ENCODE data around the gene CEP128.

DNA sequence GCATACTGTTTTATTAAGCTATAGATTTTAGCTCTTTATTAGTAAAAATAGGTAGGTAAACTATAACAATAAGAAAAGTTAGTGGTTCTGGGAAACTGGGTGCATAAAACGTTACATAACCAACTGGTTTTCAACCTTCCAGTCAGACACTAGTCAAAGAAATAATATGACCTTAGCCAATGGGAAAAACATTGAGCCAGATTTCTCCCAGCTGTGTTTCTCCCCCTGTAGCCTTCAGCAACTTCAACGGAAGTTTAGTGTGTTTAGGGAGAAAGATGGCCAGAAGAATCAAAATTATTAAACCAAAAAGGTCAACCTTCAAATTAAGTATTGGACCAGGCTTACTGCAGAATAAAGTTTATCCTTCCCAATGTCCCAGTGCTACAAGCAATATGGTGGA is 446.8 kb downstream of the CEP128 start:
- TF ChIP-seq, protein P1, sequence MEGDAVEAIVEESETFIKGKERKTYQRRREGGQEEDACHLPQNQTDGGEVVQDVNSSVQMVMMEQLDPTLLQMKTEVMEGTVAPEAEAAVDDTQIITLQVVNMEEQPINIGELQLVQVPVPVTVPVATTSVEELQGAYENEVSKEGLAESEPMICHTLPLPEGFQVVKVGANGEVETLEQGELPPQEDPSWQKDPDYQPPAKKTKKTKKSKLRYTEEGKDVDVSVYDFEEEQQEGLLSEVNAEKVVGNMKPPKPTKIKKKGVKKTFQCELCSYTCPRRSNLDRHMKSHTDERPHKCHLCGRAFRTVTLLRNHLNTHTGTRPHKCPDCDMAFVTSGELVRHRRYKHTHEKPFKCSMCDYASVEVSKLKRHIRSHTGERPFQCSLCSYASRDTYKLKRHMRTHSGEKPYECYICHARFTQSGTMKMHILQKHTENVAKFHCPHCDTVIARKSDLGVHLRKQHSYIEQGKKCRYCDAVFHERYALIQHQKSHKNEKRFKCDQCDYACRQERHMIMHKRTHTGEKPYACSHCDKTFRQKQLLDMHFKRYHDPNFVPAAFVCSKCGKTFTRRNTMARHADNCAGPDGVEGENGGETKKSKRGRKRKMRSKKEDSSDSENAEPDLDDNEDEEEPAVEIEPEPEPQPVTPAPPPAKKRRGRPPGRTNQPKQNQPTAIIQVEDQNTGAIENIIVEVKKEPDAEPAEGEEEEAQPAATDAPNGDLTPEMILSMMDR (optimal IDR thresholded peaks at IDR 0.05 in 1 of 3, IDR thresholded peaks at IDR 0.05 in 1 of 3, conservative IDR thresholded peaks at IDR 0.05 in 1 of 3; ENCODE audit: extremely low read depth in 1 of 3, insufficient read depth in 2 of 3, low read length in 3 of 3) = no peak
- TF ChIP-seq EZH2 (IDR thresholded peaks at IDR 0.05; ENCODE audit: low read length) = no peak
